HEK293T (cell line): ENCODE results near the gene ERBB2.

ENCODE experiments used
- BHLHE40 ChIP-seq: fragments of 450-650 bp; IDR thresholded peaks from 2 replicates; pipeline ENCODE4 v1.6.1; 2016; ENCODE audit warnings: mild to moderate bottlenecking, moderate library complexity, borderline replicate concordance
- FOXM1 ChIP-seq: fragments of 450-650 bp; IDR thresholded peaks from 2 replicates; pipeline ENCODE4 v1.6.1; 2017; ENCODE audit warnings: mild to moderate bottlenecking, borderline replicate concordance
- HDGF ChIP-seq: fragments of 450-650 bp; IDR thresholded peaks from 2 replicates; pipeline ENCODE4 v1.6.1; 2017; ENCODE audit warnings: antibody characterized with exemption, borderline replicate concordance
- NFRKB ChIP-seq: fragments of 450-650 bp; IDR thresholded peaks from 2 replicates; pipeline ENCODE4 v1.6.1; 2016; ENCODE audit warnings: mild to moderate bottlenecking, moderate library complexity
- PKNOX1 ChIP-seq: fragments of 450-650 bp; IDR thresholded peaks from 2 replicates; pipeline ENCODE4 v1.6.1; 2016
- SP1 ChIP-seq: fragments of 450-650 bp; IDR thresholded peaks from 2 replicates; pipeline ENCODE4 v1.6.1; 2017
- SUZ12 ChIP-seq: fragments of 450-650 bp; IDR thresholded peaks from 2 replicates; pipeline ENCODE4 v1.6.1; 2016; ENCODE audit warnings: mild to moderate bottlenecking
- TARDBP ChIP-seq: fragments of 450-650 bp; IDR thresholded peaks from 2 replicates; pipeline ENCODE4 v1.6.1; 2016

- TF ChIP-seq SP1 (no peak), TARDBP (no peak), HDGF (no peak), FOXM1 (no peak), PKNOX1 (no peak), BHLHE40 (no peak), NFRKB (no peak), SUZ12 (no peak)
Measured at GRCh38 chr17:39738568-39738901, 38.7 kb downstream of the ERBB2 start.
